ENCODE data around the gene LARGE1. TPM values are rescaled to one million over a fixed set of nuclear protein-coding genes. Genes with fewer than 3 reads are reported as not detected.

LARGE1 gene
- total RNA-seq, 1 experiment from 2014 or later, result 5.2 TPM

DNA sequence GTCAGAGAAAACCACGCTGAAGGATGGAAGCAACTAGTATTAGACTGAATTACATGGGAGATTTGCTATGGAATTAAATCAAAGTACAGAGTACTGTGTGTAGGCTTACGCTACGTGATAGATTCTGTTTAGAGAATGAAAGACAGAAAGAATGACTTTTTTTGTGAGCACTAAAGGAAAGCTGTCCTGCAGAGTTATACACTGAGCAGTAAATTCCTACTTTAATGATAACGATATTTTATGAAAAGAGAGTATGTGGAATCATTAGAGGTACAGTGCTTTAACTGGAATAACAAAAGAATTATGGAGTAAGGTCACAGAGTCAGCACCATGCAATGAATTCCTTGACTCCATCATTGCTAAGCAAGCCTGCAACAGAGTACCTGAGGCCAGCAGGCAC is 566.8 kb downstream of the LARGE1 start:
- POLR2A ChIA-PET, result interaction anchor here (0.7 kb wide), 1 partner anchor 13 kb away, joined by 3 read pairs; no protein-coding TSS in a partner anchor
- no peaks in the 10 kb centered on the region for H3K9me3 Mint-ChIP-seq (ENCODE audit: unreplicated experiment)
- H3K4me1 Mint-ChIP-seq (ENCODE audit: insufficient read depth, unreplicated experiment), result peaks cover 14% of the 10 kb centered on the region
- H3K36me3 Mint-ChIP-seq (ENCODE audit: insufficient read depth, unreplicated experiment), result no peaks in the 10 kb centered on the region
- H3K4me3 Mint-ChIP-seq (ENCODE audit: unreplicated experiment), result no peak overlapping the region
- BruUV-seq (replicated peaks), result no TSS peak
- H3K27ac Mint-ChIP-seq (ENCODE audit: low read depth, unreplicated experiment), result no peak overlapping the region
- DNase-seq (ENCODE audit: unreplicated experiment), result no peak
- no peaks in the 10 kb centered on the region for H3K27me3 Mint-ChIP-seq (ENCODE audit: insufficient read depth, unreplicated experiment)
- TF ChIP-seq, protein P1, sequence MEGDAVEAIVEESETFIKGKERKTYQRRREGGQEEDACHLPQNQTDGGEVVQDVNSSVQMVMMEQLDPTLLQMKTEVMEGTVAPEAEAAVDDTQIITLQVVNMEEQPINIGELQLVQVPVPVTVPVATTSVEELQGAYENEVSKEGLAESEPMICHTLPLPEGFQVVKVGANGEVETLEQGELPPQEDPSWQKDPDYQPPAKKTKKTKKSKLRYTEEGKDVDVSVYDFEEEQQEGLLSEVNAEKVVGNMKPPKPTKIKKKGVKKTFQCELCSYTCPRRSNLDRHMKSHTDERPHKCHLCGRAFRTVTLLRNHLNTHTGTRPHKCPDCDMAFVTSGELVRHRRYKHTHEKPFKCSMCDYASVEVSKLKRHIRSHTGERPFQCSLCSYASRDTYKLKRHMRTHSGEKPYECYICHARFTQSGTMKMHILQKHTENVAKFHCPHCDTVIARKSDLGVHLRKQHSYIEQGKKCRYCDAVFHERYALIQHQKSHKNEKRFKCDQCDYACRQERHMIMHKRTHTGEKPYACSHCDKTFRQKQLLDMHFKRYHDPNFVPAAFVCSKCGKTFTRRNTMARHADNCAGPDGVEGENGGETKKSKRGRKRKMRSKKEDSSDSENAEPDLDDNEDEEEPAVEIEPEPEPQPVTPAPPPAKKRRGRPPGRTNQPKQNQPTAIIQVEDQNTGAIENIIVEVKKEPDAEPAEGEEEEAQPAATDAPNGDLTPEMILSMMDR (IDR thresholded peaks at IDR 0.05; ENCODE audit: unreplicated experiment), result no peak
- intact Hi-C loops (cut with micrococcal nuclease), result no loop called here
- CTCF ChIA-PET, result no interaction called here

DNA sequence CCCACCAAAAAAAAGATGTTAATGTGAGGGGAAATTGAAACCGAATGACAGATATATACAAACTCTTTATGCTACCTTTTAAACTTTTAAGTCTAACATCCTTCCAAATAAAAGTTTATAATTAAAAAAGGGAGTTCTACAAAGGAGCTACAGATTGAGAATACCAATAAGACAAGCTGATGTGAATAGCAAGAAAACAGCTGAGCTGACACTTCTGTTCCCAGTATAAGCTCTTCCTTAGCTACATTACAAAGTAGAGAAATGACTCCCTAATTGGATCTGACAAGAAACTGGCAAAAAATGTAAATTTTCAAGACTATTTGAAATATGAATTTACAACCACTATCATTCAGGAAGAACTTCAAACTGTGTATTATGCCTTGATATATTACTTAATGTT is 567.5 kb downstream of the LARGE1 start:
- BruUV-seq (replicated peaks), result no TSS peak
- CTCF ChIA-PET, result interaction anchor here (0.6 to 0.7 kb wide), 2 partner anchors 58 to 334 kb away, joined by 3 to 6 read pairs; no protein-coding TSS in a partner anchor
- H3K36me3 Mint-ChIP-seq (ENCODE audit: insufficient read depth, unreplicated experiment), result no peaks in the 10 kb centered on the region

DNA sequence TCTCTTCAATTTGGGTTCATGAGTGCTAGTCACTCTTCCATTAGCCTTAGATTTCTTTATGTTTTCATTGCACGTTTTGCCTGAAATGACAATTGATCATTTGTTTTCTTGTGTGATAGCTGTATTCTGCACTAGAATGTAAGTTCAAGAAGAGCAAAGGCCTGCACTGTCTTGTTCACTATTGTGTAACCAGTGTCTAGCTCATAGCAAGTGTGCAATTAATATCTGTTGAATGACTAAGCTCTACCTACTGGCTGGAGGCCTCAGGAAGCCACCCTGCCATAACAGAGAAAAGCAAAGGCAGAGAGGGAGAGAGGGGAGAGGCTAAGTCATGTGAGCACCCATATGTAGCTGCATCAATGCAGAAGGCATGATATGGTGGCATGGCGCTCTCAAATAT is 569.3 kb downstream of the LARGE1 start:
- Mint-ChIP-seq H3K27ac (ENCODE audit: low read depth, unreplicated experiment) (no peak overlapping the region), H3K4me3 (ENCODE audit: unreplicated experiment) (no peak overlapping the region), H3K4me1 (ENCODE audit: insufficient read depth, unreplicated experiment) (peaks cover 14% of the 10 kb centered on the region), H3K27me3 (ENCODE audit: insufficient read depth, unreplicated experiment) (no peaks in the 10 kb centered on the region), H3K36me3 (ENCODE audit: insufficient read depth, unreplicated experiment) (no peaks in the 10 kb centered on the region), H3K9me3 (ENCODE audit: unreplicated experiment) (no peaks in the 10 kb centered on the region)
- ChIA-PET CTCF (interaction anchor here (0.6 kb wide), 1 partner anchor 1886 kb away, joined by 3 read pairs; no protein-coding TSS in a partner anchor), POLR2A (no interaction called here)
- no peak for DNase-seq (ENCODE audit: unreplicated experiment)
- TF ChIP-seq, protein P1 (IDR thresholded peaks at IDR 0.05; ENCODE audit: unreplicated experiment), result no peak
- intact Hi-C loops (cut with micrococcal nuclease), result no loop called here
- no TSS peak for BruUV-seq (replicated peaks)

More for the DNA sequence above, 567.5 kb downstream of the LARGE1 start:
- H3K4me3 Mint-ChIP-seq (ENCODE audit: unreplicated experiment), result no peak overlapping the region
- H3K27me3 Mint-ChIP-seq (ENCODE audit: insufficient read depth, unreplicated experiment), result no peaks in the 10 kb centered on the region
- H3K9me3 Mint-ChIP-seq (ENCODE audit: unreplicated experiment), result no peaks in the 10 kb centered on the region
- TF ChIP-seq, protein P1 (IDR thresholded peaks at IDR 0.05; ENCODE audit: unreplicated experiment), result no peak
- no peak overlapping the region for H3K27ac Mint-ChIP-seq (ENCODE audit: low read depth, unreplicated experiment)
- no peak for DNase-seq (ENCODE audit: unreplicated experiment)
- peaks cover 14% of the 10 kb centered on the region for H3K4me1 Mint-ChIP-seq (ENCODE audit: insufficient read depth, unreplicated experiment)
- intact Hi-C loops (cut with micrococcal nuclease), result no loop called here
- POLR2A ChIA-PET, result interaction anchor here (0.7 kb wide), 1 partner anchor 12 kb away, joined by 3 read pairs; no protein-coding TSS in a partner anchor

GRCh38 chr22:33350491-33350890 is 569.8 kb downstream of the LARGE1 start:
- H3K4me3 Mint-ChIP-seq (ENCODE audit: unreplicated experiment), result no peak overlapping the region
- ChIA-PET POLR2A (no interaction called here), CTCF (no interaction called here)
- intact Hi-C loops (cut with micrococcal nuclease), result no loop called here
- TF ChIP-seq, protein P1 (IDR thresholded peaks at IDR 0.05; ENCODE audit: unreplicated experiment), result no peak
- H3K9me3 Mint-ChIP-seq (ENCODE audit: unreplicated experiment), result no peaks in the 10 kb centered on the region
- DNase-seq (ENCODE audit: unreplicated experiment), result no peak
- no TSS peak for BruUV-seq (replicated peaks)
- peaks cover 14% of the 10 kb centered on the region for H3K4me1 Mint-ChIP-seq (ENCODE audit: insufficient read depth, unreplicated experiment)
- no peaks in the 10 kb centered on the region for H3K27me3 Mint-ChIP-seq (ENCODE audit: insufficient read depth, unreplicated experiment)
- H3K27ac Mint-ChIP-seq (ENCODE audit: low read depth, unreplicated experiment), result no peak overlapping the region
- H3K36me3 Mint-ChIP-seq (ENCODE audit: insufficient read depth, unreplicated experiment), result no peaks in the 10 kb centered on the region

Data from MCF 10A (cell line).